ENCODE measurements around the gene GPATCH2.

Gene GPATCH2

DNA sequence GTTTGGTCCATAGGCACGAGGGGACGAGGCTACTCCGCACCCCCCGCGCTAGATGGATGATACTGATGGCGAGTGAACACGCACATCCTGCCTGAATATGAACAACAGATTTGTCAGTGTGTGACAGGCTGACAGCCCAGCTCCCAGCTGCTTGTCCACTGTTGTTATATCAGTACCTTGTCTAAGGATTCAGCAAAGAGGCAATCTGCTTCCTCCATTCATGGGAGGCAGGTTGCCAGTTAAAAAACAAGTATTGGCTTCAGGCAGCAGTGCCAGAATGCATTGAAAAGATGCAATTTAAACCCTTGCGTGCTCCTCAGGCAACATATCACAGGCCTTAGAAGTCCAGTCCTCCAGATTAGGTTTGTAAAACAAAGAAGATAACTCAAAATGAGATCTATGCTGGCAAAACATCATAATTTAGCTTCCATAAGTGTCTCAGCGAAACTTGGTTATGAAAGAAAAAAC, 223.3 kb downstream of the GPATCH2 start:
- TF ChIP-seq CEBPB (IDR thresholded peaks at IDR 0.05) (no peak), TCF12 (IDR thresholded peaks at IDR 0.05; ENCODE audit: low read depth) (no peak), EP300 (IDR thresholded peaks at IDR 0.05; ENCODE audit: borderline replicate concordance) (no peak), TAF1 (IDR thresholded peaks at IDR 0.05; ENCODE audit: low read depth) (no peak), ZBTB7A (IDR thresholded peaks at IDR 0.05; ENCODE audit: low read depth) (no peak), YY1 (IDR thresholded peaks at IDR 0.05; ENCODE audit: low read depth) (no peak), TEAD4 (IDR thresholded peaks at IDR 0.05) (no peak), RAD21 (IDR thresholded peaks at IDR 0.05; ENCODE audit: low read depth) (no peak), FOXM1 (IDR thresholded peaks at IDR 0.05; ENCODE audit: borderline replicate concordance, low read depth) (no peak), CREB1 (IDR thresholded peaks at IDR 0.05; ENCODE audit: low read depth) (no peak)
- TF ChIP-seq, protein P1, sequence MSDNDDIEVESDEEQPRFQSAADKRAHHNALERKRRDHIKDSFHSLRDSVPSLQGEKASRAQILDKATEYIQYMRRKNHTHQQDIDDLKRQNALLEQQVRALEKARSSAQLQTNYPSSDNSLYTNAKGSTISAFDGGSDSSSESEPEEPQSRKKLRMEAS (IDR thresholded peaks at IDR 0.05), result no peak
- TF ChIP-seq, protein P2, sequence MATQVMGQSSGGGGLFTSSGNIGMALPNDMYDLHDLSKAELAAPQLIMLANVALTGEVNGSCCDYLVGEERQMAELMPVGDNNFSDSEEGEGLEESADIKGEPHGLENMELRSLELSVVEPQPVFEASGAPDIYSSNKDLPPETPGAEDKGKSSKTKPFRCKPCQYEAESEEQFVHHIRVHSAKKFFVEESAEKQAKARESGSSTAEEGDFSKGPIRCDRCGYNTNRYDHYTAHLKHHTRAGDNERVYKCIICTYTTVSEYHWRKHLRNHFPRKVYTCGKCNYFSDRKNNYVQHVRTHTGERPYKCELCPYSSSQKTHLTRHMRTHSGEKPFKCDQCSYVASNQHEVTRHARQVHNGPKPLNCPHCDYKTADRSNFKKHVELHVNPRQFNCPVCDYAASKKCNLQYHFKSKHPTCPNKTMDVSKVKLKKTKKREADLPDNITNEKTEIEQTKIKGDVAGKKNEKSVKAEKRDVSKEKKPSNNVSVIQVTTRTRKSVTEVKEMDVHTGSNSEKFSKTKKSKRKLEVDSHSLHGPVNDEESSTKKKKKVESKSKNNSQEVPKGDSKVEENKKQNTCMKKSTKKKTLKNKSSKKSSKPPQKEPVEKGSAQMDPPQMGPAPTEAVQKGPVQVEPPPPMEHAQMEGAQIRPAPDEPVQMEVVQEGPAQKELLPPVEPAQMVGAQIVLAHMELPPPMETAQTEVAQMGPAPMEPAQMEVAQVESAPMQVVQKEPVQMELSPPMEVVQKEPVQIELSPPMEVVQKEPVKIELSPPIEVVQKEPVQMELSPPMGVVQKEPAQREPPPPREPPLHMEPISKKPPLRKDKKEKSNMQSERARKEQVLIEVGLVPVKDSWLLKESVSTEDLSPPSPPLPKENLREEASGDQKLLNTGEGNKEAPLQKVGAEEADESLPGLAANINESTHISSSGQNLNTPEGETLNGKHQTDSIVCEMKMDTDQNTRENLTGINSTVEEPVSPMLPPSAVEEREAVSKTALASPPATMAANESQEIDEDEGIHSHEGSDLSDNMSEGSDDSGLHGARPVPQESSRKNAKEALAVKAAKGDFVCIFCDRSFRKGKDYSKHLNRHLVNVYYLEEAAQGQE (IDR thresholded peaks at IDR 0.05; ENCODE audit: low read depth), result no peak
- TF ChIP-seq, protein P3, sequence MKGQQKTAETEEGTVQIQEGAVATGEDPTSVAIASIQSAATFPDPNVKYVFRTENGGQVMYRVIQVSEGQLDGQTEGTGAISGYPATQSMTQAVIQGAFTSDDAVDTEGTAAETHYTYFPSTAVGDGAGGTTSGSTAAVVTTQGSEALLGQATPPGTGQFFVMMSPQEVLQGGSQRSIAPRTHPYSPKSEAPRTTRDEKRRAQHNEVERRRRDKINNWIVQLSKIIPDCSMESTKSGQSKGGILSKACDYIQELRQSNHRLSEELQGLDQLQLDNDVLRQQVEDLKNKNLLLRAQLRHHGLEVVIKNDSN (IDR thresholded peaks at IDR 0.05), result no peak

DNA sequence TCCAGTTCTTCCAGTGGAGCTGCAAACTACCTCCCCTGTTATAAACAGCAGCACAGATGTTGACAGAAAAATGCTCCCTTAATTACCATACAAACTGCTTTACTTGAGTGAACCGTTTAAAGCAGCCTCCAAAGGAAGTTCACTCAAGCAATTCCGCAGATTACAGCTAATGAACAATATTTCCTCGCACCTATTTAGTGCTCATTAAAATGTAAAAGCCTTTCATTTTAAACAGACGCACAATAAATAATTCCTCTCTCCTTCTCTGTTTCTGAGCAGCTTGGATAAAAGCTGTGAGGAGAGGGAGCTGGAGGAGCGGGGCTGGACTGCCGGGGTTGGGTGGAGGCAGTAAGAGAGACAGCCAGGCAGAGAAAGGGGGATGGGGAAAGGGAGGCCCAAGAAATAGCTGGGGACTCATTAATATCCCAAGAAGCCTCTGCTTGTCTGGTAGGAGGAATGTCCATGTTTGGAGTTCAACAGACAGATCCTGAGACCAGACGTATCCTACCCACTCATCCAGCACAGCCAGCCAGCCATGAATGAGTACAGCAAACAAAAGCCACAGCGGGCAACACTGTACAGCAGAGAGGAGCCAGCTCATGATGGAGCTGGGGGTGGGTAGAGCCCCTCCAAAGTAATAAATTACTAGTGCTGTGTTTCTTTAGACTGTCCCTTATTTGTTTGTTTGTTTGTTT, 227.7 kb downstream of the GPATCH2 start:
- TF ChIP-seq NFIC (IDR thresholded peaks at IDR 0.05), result no peak
- TF ChIP-seq, protein P3 (IDR thresholded peaks at IDR 0.05), result no peak
- TF ChIP-seq EP300 (IDR thresholded peaks at IDR 0.05; ENCODE audit: borderline replicate concordance), result no peak
- no peak for TF ChIP-seq CREB1 (IDR thresholded peaks at IDR 0.05; ENCODE audit: low read depth)
- TF ChIP-seq, protein P2 (IDR thresholded peaks at IDR 0.05; ENCODE audit: low read depth), result no peak
- TF ChIP-seq TCF12 (IDR thresholded peaks at IDR 0.05; ENCODE audit: low read depth), result no peak
- TF ChIP-seq TEAD4 (IDR thresholded peaks at IDR 0.05), result no peak
- TF ChIP-seq YY1 (IDR thresholded peaks at IDR 0.05; ENCODE audit: low read depth), result no peak
- no peak for TF ChIP-seq EGR1 (IDR thresholded peaks at IDR 0.05)
- no peak for TF ChIP-seq RAD21 (IDR thresholded peaks at IDR 0.05; ENCODE audit: low read depth)
- TF ChIP-seq, protein P1 (IDR thresholded peaks at IDR 0.05), result no peak
- no peak for TF ChIP-seq TAF1 (IDR thresholded peaks at IDR 0.05; ENCODE audit: low read depth)
- TF ChIP-seq FOXM1 (IDR thresholded peaks at IDR 0.05; ENCODE audit: borderline replicate concordance, low read depth), result no peak
- no peak for TF ChIP-seq CEBPB (IDR thresholded peaks at IDR 0.05)
- TF ChIP-seq ZBTB7A (IDR thresholded peaks at IDR 0.05; ENCODE audit: low read depth), result no peak

DNA sequence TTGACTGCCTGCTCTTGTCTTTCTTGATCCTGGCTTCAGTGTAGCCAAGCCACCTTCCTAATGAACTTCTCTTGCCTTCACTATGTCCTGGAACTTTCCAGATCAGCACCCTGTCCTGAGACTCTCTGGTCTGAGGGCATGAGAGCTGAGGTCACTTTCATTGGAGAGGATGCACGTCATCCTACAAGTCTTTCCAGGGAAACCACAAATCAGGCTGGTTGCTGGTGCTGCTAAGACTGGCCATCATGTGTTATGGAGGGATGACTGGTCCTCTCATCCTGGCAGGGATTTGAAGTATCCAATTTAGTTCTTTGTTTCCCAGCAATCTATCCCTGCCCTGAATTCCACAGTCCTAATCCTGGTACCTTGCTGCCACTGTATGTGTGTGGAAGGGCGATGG, 228.6 kb downstream of the GPATCH2 start:
- TF ChIP-seq CREB1 (IDR thresholded peaks at IDR 0.05; ENCODE audit: low read depth), result no peak
- TF ChIP-seq FOXM1 (IDR thresholded peaks at IDR 0.05; ENCODE audit: borderline replicate concordance, low read depth), result no peak

DNA sequence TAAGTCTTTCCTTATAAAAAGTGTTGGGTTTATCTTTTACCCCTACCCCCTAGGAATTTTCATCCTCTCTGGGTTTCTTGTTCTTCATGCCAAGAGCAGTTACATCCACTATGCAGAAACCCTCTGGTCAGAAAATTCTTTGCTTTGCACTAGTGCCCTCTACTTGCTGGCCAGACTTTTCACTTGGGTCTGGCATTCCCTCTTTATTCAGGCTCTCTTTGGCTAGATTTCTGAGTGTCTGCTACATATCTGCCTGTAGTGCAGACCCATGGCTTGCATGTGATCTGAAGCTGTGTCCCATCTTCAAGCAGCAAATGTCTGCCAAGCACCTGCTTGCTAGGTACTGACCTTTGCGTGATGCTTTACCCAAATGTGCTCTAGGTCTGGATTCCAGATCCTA, 237.0 kb downstream of the GPATCH2 start:
- TF ChIP-seq RAD21 (IDR thresholded peaks at IDR 0.05; ENCODE audit: low read depth), result 0 out of 2 replicates have a peak, but pooled peaks have one; percentile 16
- TF ChIP-seq EP300 (IDR thresholded peaks at IDR 0.05; ENCODE audit: borderline replicate concordance), result no peak

DNA sequence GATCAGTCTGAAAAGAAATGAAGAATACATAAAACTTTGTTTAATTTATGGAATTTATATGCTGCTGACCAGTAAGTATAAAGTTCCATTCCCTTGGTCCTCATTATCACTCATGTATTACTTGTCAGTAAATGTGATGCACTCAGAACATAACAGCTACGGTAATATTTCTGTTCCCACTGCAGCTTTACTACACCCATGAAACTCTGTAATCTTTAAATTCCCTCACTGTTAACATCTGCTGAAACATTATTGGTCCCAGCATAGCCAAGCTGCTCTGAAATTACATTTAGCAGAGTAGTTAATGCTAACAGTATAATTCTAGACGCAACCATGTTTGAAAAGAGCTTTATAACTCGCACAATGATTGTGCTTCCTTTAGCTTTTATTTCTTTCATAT, 238.4 kb downstream of the GPATCH2 start:
- TF ChIP-seq TCF12 (IDR thresholded peaks at IDR 0.05; ENCODE audit: low read depth), result no peak

DNA sequence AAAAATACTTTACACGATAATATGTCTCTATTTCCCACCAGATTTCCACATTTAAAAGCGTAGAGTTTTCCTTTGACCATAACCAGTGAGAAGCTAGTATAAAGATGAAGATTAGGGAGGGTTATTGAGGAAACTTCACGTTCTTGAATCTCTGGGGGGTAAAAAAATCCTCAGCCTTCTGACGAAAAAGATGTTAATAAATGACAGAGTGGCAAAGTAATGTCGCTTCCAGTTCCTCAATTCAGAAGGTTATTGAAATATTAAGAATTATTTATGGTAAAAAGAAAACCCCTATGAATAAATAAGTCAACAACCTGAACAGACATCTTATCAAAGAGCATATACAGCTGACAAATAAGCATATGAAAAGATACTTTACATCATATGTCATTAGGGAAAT, 241.0 kb downstream of the GPATCH2 start:
- TF ChIP-seq, protein P2 (IDR thresholded peaks at IDR 0.05; ENCODE audit: low read depth), result no peak
- TF ChIP-seq, protein P3 (IDR thresholded peaks at IDR 0.05), result no peak
- no peak for TF ChIP-seq YY1 (IDR thresholded peaks at IDR 0.05; ENCODE audit: low read depth)

All from Ishikawa (cell line).